GM19240 (cell line): ENCODE results near the gene PAM.

Experiments
- DNase-seq: peaks from one replicate; pipeline ENCODE4 v3.0.0; 2011; ENCODE audit warnings: low spot score; ENCODE audit not compliant: insufficient read length

The PAM gene

DNA sequence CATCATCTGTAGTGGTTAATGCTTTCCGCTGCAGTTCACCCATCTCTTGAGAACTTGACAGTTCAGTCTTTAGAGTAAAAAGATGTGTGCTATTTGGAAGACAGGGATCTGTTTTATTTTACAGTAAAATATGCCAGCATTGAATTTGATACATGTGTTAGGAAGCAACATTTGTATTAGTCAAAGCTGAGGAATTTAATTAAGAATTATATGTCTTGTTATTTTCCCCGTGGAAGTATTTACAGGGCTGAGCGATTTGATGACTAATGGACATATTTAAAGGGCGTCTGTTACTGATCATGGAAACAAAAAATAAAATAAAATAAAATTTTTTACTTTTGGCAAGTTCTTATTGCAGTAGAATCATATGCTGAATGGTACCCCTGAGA is 101.3 kb downstream of the PAM start:
- no peak for DNase-seq

DNA sequence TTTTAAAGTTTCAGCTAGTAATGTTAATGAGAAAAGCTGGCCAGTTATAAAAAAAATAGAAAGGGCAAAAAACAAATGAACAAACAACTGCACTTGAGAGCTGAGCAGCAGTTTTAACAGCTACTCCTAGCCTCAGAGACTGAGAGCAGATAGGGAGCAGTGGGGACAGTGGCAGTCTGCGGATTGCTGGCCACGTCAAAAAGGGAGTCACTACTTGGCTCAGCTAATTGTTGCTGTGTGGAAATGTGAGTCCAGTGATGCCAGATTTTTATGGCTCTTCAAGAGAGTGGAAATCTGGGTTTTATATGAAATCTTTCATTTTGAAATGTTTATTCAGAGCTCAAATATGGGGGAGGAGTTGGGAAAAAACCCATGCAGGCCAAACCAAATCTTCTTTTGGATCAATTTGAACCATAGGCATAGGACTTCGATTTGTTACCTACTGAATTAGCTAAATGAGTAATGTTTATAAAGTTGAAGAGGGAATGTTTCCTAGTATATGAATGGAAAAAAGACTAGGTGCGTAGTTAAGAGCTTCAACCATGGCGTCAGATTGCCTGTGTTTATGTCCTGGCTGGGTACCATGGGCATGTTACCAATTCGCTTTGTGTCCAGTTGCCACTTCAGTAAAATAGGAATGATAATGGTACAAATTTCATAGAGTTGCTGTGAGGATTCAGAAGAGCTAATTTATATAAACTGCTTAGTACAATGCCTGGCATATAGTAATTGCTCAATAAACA is 102.1 kb downstream of the PAM start:
- DNase-seq = no peak

DNA sequence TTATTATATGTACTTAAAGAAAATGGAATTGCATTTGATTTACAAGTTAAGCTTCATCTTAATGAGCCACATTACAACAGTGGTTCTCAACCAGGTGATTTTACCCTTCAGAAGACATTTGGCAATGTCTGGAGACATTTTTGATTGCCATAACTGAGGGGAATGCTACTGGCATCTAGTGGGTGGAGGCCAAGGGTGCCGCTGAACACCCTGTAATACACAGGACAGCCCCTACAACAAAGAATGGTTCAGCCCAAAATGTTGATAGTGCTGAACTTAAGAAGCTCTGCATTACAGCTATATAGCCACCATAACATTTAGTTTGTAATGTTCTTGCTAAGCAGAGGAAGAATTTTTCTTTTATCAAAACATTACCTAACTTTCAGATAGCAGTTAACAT is 103.1 kb downstream of the PAM start:
- no peak for DNase-seq

DNA sequence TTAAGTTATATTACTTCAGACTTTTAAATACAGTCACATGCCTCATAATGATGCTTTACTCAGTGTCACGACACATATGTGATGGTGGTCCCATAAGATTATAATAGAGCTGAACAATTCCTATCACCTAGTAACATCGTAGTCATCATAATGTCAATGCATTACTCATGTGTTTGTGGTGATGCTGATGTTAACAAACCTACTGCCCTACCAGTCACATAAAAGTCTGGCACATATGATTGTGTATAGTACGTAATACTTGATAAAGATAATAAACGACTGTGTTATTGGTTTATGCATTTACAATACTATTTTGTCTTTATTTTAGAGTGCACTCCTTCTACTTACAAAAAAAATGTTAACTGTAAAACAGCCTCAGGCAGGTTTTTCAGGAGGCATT is 103.7 kb downstream of the PAM start:
- DNase-seq = no peak

DNA sequence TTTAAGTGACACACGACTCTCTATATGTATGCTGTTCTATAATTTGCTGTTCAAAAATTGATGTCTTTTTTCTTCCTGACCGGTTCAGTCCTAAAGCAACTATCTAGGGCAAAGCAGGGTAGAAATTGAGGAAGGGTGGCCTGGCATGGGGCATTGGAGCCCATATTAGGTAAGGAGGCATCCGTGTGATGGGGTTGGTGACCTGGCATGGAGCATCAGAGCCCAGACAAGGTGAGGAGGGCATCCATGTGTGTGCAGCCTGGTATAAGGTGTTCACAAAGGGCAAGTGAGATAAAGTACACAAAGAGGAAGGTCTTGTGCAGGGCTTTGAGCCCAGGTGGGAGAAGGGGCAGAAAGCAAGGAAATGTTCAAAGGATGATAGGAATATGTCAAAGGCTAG is 104.9 kb downstream of the PAM start:
- DNase-seq = no peak

DNA sequence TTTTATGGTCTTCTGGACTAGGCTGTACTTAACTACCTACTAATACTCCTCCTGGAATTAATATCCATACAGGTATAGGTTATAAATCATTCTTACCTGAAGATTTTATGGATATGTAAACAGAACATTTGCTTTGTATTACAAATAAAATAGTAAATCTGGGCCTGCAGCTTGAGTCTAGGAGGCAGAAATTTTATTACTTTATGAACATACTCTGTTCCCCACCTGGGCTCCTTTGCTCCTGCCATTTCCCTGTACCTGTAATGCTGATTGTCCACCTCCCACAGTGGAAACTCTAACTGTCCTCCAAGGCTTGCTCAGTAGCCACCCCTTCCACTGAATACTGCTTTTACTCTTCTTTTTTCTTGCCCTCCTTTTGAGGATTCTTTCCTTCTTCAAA is 108.0 kb downstream of the PAM start:
- no peak for DNase-seq

DNA sequence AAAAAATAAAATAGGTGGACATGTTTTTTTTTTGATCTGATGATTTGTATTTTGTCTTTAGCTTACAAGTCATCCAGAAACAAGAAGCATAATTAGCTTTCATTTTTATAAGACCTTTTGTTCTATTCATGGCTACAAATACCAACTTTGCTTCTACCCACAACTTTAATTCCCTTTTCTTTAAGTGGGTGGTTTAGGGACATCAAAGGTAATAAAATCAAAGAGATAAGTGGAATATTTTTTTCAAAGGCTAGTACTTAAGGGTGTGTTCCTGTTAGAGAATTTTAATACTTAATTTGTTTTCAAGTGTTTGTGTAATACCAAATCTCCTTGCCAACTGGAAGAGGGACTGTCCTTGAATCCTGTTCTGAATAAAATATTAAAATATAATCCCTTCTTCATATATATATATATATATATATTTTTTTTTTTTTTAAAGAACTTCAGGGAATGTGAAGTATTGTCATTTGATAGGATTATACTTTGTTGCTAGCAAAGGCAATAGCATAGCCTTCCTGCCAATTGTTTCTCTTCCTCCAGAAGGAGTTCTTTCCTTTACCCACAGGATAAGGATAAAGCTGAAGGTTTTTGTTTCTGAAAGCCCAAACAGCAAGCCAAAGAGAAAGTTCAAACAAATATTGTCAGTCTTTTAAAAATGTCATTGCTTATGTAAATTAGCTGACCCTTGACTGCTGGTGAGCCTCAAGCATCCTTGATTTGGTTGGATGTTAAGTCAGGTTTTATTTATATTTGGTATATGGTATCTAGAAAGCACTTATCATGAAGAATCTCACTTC is 108.9 kb downstream of the PAM start:
- DNase-seq = no peak

DNA sequence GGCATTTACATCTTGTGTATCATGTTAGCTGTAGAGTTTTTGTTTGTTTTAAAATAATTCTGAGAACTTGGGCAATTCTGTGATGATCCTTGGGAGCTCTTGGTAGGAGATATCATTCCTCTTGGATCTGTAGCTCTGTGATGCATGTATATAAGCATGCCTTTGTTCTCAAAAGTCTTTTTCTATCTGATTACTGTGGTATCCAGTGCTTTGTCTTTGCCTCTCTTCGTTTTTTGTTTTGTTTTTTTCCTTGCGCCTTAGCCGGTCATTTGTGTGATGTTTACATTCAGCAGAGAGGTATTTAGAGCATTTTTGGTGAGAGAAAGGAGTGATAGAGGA is 110.0 kb downstream of the PAM start:
- DNase-seq = no peak

DNA sequence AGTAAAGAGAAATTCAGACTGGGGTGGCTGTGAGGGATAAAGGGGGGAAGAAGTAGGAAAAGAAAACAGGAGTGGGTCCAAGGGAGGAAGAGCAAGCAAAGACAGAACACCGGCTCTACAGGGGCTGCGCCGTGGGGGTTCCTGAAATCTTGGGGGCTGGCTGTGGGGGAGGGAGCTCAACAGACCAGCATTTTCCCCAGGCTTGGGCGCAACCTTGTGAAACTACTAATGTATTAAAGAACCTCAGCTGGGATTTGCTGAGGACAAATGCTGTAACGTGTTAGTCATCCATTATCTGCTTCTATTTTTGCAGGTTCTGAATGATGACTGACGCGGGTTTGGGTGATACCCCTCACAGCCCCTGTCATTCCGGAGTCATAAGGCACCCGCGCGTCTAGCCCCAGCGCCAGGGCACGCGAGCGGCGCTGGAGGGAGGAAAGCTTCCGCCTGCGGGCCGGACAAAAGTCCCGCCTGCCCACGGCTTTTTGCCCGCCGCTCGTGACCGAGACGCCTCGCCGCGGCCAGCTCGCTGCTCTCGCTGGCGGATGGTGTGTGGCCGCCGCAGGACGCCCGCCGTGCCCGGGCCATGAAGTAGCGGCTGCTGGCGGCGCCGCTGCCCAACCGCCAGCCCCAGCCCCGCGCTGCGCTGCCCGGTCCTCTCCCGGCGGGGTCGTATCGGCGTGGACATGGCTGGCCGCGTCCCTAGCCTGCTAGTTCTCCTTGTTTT is 110.6 kb downstream of the PAM start:
- DNase-seq = no peak

DNA sequence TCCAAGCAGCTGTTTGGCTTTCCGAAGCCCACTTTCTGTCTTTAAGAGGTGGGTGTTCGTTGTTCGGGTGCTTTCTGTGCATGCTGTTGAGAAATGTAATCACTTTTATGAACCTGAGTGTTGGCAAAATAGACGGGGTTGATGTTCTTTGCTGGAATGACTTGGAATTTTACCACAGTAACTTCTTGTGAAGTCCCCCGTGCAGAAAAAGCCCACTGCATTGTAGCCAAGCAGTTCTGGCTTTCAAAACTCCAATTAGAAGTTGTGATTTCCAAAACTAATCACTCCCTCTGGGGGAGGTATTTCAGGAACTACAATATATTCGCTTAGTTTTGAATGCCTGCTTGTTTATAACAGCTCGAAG is 111.1 kb downstream of the PAM start:
- no peak for DNase-seq

DNA sequence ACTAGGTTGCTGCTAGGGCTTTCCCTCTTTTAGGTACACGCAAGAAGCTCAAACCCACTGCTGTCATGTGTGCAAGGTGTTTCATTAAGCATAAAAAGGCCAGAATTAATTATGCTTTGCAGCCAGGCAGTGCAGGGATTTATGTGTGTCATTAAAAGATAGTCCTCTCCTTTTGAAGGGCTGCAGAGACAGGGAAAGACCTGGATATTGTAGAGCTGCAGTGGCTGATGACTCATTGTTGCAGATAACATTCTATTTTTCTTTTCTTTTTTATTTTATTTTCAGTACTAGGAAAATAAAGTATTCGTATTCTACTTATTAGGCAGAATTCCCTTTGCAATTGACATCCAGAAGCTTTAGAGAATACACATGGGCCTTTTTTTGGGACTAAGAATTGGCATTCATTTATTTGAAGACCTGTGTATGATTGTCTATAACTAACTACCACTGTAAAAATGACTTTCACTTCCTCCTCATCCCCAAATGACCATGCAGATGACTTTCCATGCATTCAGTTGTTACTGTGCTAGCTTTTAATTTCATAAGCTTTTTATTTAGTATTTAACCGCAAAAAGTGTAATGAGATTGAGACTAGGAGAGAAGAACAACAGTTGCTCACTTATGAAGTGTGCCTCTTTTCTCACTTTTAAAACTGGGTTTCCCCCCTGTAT is 113.0 kb downstream of the PAM start:
- DNase-seq = no peak

DNA sequence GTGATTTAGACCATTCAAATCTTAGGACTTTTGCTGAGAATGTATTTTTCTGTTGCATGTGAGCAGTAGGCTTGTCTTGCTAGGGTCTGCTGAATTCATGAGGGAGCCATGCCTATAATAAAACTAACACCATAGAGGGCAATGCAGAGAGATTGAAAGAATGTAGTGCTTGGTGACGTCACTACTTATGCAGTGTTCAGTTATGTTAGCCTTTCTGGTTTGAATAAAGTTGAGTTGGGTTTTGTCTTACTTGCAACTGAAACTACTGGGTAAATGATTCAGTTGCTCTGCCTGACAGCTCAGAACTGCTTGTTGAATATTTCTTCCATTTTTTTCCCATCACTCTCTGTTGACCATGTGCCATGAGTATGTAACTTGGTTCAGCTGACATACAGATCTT is 114.1 kb downstream of the PAM start:
- no peak for DNase-seq

DNA sequence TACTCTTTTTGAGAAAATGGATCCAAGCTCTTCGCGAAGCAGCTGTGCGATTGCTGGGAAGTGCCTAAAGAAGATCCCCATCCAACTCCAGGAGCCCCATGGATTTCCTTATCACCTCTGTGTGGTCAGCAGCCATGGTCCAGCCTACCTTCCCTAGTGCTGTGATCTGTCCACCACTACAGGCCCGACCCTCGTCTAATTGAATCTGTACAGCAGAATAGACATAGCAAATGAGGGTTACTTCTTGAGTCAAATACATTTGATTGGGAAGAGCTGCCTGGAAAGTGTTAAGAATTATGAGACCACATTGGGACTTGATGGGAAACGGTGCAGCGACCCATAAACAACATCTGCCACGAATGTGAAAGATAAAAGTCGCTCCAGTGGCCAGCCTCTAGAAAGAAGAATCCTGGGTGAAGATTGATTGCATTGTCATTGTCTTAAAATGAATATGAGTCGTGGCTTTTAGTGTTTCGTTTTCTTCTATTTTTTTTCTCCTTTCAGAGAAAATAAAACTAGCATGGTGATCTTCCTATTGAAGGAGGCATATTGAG is 118.4 kb downstream of the PAM start:
- DNase-seq = no peak

DNA sequence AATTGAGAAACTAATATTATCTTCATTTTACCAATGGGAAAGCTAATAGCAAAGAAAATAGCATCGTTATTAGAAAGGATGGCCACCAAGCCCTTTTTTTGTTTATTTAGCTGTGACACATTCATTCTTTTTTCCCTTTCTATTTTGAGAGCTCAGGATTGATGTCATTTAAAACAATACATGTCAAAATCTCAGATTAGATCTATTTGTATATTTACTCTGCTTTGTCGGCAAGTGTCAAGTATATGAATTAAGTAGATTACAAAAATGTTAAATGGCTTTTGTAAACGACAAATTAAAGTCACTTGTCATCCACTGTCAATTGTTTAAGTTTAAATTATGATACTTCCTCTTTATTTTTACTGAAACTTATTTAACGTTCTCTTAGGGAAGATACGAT is 118.9 kb downstream of the PAM start:
- DNase-seq = no peak

DNA sequence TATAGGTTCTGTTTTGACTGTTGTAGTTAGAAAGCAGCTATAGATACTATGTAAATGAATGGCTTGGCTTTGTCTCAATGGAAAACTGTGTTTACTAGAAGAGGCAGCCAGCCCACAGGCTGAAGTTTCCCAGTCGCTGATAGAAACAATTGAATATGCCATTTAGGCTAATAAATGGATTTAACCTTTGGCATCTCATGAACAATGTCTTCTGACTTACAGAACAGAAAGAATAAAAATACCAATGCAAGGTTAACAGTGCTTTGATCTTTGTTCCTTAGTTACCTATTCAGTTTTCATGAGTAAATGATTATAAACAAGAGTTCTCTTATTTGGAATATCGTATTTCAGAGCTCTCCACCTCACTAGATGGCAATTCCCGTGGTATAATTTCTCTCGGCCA is 120.6 kb downstream of the PAM start:
- DNase-seq = no peak

DNA sequence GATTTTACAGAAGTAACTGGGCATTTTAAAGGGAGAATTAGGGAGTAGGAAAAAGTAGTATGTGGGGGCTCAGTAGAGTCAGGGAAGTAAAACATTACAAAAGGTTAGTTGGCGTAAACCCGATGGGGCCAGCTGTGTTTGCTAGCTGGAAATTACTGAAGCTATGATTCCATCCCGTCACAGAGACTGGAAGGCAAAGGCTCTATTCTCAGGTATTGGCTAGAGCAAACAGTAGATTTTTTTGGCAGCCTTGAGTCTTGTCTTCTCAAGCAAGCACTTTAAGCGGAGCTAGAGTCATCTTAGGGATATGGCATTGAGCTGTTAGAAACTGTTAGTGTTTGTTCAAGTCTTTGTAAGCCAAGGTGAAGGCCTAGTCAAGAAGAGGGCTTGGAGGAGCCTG is 121.5 kb downstream of the PAM start:
- DNase-seq = no peak

DNA sequence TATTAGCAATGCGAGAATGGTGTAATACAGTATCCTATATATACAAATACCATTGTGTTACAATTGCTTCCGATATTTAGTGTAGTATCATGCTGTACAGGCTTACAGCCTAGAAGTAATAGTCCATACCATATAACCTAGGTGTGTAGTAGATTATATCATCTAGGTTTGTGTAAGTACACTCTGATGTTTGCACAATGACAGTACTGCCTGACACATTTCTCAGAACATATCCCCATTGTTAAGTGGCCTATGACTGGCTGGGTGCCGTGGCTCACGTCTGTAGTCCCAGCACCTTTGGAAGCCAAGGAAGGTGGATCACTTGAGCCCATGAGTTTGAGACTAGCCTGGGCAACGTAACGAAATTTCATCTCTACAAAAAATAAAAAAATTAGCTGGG is 124.6 kb downstream of the PAM start:
- DNase-seq = no peak

DNA sequence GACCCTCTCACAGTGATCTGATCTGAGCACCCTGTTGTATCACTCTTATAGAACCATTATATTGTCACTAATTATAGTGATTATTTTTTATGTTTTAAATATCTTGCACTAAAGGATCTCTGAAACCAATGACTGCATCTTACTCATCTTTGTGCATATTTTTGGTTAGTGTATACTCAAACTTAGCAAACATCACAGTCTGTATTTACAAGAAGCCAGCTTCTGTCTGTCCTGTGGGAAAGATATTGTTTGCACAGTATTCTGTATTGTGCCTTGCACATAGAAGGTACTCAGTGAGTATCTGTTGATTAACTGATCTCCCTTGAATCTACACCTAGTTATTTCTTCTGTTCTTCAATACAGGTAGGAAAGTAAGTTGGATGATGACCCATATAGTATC is 131.5 kb downstream of the PAM start:
- DNase-seq = no peak

DNA sequence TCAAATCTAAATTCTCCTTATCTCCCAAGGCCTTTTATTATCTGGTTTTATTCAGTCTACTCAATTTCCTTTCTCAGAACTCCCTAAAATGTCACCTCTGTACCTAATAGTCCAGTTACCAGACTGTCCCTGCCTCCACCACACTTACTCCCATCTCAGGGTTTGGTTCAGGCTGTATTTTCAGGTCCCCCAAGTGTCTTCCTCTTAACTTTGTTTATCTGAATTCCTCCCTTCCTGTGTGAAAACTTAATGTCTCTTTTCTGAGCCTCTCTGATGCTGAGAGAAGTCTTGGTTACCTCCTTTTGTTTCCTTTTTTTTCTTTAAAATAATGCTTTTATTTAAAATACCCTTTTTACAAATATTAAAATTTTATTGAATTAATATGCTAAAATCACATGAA is 133.4 kb downstream of the PAM start:
- no peak for DNase-seq

DNA sequence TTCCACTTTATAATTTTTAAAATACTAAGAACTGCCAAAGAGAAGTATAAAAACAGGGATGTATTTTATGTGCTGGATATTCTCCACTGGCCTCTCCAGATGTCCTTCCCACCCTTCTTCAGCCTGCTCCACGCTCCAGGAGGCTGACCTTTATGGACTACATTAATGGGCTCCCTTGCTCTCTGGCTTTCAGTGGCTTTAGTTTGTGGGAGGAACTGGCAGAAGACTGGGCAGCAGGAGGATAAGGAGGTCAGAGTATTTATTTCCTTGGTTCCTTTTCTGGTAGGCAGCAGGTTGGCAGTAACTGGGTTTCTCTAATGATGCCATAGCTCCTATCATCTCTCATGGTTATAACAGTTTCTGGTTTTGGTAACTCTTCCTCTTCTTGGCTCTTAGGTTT is 133.9 kb downstream of the PAM start:
- DNase-seq = no peak

DNA sequence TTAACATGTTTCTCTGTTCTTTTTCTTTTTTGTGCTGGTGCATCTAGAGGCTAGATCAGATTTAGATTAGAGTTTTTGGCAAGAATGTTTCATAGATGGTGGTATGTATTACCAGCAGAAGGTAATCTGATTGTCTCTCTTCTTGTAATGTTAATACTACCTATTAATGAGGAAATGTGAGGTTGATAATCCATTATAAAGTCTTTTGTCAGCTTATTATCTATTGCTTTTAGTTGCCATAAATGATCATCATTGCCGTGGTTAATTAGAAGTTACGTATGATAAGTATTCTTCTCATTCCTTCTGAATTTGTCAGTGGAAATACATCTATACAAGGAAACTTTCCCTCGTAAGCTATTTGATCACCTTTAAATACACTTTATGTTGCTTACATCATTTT is 135.0 kb downstream of the PAM start:
- no peak for DNase-seq

DNA sequence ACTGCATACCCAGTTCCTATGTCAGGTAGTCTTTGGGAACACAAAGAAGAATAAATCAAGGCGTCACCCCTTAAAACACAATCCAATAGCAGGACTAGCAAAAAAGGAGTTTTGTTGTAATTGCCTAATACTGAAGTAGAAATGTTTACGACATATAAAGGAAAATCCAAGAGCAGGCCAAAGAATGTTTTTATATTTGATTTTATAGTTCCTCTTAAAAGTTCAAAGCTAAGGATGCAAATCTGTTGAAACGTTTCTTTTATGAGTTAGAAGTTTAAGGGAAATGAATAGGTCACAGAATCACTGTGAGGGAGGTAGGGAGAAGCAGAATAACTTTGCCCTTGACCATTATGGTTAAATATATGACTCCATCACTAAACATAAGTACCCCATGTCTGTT is 136.1 kb downstream of the PAM start:
- DNase-seq = no peak
